K562 (cell line): ENCODE results near the gene LYST.

ENCODE experiments used
- BRCA1 ChIP-seq, 2 experiments: fragments of 450-650 bp in 1 of 2; sonication (generic) in 1 of 2; formaldehyde crosslinking in 1 of 2; IDR thresholded peaks; 2 replicates each; pipeline versions ENCODE4 v1.5.0 to v1.6.1; 2017 to 2020; ENCODE audit warnings: mild to moderate bottlenecking in 1 of 2, missing genetic modification reagents in 1 of 2
- ZBTB8A ChIP-seq: fragments of 450-650 bp; IDR thresholded peaks from 2 replicates; pipeline ENCODE4 v1.6.1; 2018; ENCODE audit warnings: mild to moderate bottlenecking, moderate library complexity; ENCODE audit not compliant: partially characterized antibody

GRCh38 chr1:235689356-235689755 lies 177.3 kb downstream of the LYST start:
- TF ChIP-seq ZBTB8A (no peak), BRCA1 (IDR thresholded peaks at IDR 0.05) (no peak), BRCA1 (CRISPR knock-in tag; IDR thresholded peaks at IDR 0.05) (no peak)
